ENCODE data around the gene SHB.

DNA sequence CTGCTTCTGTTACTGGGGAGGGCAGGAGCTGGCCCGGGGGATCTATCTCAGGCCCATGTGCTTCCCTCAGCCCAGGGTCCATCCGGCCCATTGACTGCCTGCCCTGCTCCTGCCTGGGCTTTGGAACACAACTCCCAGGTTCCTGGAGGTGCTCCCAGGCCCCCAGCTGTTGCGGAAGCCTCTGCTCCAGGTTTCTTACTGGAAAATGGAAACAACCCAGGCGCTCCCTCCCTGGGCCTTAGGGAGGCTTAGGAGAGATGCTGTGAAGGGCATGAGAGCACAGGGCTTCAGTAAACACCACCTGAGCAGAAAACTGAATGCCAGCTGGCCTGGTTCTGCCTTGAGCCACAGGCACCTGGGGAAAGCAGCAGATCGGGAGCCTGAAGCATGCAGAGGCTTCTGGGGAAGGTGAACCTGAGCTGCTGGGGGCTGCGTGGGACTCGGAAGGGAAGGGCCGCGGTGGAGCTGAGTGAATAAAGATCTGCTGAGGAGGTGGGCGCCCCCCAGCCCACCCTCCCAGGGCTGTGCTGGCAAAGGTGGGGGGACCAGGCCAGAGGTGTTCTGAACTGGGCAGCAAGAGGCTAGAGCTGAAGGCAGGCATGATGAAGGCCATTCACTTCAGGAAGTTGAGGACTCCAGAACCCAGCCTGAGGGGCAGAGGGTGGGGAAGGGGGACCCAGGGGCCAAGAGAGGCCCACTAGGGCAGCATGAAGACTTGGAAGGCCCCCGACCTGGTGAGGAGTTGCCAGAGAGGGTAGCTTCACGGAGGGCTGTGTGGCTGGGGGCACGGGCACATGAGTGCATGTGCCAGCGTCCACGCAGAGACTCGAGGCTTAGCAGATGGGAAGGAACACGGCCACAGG, 64.8 kb downstream of the SHB start:
- TF ChIP-seq EZH2 (IDR thresholded peaks at IDR 0.05) = no peak
- TF ChIP-seq, protein P1, sequence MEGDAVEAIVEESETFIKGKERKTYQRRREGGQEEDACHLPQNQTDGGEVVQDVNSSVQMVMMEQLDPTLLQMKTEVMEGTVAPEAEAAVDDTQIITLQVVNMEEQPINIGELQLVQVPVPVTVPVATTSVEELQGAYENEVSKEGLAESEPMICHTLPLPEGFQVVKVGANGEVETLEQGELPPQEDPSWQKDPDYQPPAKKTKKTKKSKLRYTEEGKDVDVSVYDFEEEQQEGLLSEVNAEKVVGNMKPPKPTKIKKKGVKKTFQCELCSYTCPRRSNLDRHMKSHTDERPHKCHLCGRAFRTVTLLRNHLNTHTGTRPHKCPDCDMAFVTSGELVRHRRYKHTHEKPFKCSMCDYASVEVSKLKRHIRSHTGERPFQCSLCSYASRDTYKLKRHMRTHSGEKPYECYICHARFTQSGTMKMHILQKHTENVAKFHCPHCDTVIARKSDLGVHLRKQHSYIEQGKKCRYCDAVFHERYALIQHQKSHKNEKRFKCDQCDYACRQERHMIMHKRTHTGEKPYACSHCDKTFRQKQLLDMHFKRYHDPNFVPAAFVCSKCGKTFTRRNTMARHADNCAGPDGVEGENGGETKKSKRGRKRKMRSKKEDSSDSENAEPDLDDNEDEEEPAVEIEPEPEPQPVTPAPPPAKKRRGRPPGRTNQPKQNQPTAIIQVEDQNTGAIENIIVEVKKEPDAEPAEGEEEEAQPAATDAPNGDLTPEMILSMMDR (IDR thresholded peaks at IDR 0.05) = no peak
